ENCODE results near the gene CCSER1.
"Not testable (repeated sequence)": the region's sequence is repeated elsewhere in the genome, so short reads cannot be mapped to it uniquely, and the experiment has no call there.

CCSER1 gene

DNA sequence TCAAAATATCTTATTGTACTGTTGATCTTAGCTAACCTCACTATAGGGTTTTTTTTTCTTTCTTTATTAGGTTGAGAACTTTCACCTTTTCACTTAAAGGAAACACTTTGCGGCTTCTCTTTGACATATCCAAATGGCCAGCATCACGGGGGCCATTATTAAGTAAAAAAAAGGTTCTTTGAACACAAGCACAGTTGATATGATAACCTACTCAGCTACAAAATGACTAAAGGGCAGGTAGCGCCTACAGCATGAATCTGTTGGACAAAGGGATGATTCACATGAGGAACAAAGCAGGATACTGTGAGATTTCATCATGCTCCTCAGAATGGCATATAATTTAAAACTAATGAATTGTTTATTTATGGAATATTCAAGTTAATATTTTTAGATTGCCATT lies 119.6 kb downstream of the CCSER1 start:
- DNase-seq (ENCODE audit: low read depth, low spot score): no peak
- no peak overlapping the region for H3K4me3 ChIP-seq (ENCODE audit: low read length)

DNA sequence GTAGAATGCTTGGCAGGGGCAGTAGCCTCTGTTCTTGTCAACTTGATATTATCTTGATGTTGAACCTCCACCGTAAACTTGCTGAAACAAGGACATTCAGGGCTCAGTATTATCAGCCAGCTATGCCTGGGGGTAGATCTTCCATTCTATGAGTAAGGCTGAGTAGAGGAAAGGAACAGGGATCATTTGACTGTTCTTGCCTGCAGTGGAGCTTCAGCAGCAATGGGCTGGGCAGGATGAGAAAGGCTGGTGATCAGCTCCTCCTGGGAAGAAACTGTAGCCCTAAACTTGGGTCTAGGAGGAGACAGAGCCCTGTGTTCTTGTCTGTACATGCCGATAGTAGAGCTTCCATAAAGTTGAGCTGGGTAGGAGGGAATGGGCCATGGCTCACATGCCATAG lies 127.2 kb downstream of the CCSER1 start:
- DNase-seq (ENCODE audit: low read depth, low spot score): no peak
- no peak overlapping the region for H3K4me3 ChIP-seq (ENCODE audit: low read length)

DNA sequence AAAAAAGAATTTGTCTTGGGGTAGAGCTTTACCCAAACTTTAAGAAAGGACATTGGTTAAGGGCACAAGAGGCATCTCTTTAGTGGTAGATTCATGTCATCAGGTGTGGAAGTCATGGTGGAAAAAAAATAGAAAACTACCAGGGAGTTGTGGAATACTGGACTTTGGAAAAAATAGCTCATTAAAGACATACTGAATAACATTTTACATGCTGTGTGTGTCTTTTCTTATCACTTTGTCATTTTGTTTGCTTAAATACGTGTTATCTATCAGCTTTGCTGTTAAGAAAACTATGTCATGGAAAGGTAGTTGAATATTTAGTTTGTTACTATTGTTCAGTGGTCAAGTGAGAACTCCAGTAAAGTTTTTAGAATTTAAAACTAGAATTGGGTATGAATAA lies 147.0 kb downstream of the CCSER1 start:
- DNase-seq (ENCODE audit: low read depth, low spot score): no peak
- no peak overlapping the region for H3K4me3 ChIP-seq (ENCODE audit: low read length)

DNA sequence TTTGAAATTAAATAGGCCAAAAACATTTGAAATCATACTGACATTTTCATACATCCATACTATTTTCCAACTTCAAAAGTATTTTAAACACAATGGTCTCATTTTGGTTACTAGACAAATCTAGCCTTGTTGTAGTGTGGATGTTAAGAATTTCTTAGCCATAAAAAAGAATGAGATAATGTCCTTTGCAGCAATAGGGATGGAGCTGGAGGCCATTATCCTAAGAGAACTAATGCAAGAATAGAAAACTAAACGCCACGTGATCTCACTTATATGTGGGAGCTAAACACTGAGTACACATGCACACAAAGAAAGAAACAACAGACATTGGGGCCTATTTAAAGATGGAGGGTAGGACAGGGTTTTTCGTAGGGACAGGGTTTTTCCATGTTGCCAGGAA lies 153.8 kb downstream of the CCSER1 start:
- H3K4me3 ChIP-seq (ENCODE audit: low read length): no peak overlapping the region
- no peak for DNase-seq (ENCODE audit: low read depth, low spot score)

DNA sequence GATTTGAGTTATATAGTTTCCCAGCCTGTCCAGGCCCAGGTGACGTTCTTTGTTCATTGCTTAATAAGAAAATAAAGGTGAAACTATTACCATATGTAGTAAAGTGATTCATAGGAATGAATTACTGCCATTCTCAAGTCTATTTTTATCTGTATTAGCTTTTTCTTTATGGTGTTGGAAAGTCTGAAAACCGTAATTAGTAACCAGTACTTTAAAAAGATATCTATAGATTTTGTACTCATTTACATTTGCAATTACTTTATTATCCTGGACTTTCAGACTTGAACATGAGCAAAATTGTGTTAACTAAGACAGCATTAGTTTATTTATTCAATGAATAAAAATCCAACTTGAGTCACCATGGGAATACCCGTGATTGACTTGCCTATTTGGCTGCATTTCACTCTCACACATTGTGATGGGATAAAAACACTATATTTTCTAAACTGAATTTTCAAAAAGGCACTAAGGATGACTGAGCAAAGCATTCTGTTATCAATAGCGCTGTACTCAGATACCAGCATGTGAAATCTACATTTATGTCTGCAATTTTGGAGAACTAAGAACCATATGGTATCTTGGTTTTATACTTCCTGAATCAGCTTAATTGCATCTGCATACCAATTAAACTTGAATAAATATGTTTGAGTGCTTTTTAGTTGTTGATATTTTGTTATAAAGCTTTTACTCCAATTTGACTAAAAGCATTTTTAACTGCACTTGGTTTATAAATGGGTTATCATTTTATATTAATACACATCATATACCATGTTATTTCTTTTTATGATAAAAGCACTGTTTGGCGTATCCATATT lies 154.6 kb downstream of the CCSER1 start:
- DNase-seq (ENCODE audit: low read depth, low spot score): no peak
- no peak overlapping the region for H3K4me3 ChIP-seq (ENCODE audit: low read length)

DNA sequence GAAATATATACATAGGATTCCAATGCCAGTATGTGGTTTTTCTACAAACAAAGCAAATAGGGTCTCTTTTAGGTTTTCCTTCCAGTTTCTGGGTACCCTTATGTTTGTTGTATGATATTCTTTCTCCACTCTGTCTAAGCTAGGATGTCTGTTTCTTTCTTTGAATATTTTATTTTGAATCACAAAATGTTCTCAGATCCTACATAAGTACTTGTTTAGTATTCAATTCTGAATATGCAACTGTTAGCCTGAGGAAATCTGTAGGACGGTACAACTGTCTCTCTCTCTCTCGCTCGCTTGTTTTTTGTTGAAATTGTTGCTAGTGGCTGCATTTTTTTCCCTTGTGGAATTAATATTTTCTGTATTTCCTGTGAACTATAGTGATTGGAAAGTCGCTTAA lies 163.2 kb downstream of the CCSER1 start:
- no peak for DNase-seq (ENCODE audit: low read depth, low spot score)
- H3K4me3 ChIP-seq (ENCODE audit: low read length): no peak overlapping the region

DNA sequence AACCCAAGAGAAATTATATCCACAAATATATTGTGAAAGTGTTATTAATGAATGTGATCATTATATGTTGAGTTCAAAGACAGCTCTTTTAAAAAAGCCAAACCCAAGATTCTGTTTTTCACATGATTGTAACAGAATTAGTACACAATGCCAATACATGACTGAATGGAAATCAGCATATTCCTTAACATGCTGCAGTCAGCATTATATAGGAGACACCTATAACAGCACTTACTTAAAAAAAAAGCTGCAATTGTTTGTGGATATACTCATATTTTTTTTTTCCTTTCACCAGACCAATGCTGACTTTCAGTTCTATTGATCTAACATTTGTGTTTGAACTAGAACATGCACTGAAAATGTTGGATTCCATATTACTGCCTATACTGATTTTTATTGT lies 165.2 kb downstream of the CCSER1 start:
- H3K4me3 ChIP-seq (ENCODE audit: low read length): no peak overlapping the region
- DNase-seq (ENCODE audit: low read depth, low spot score): no peak

DNA sequence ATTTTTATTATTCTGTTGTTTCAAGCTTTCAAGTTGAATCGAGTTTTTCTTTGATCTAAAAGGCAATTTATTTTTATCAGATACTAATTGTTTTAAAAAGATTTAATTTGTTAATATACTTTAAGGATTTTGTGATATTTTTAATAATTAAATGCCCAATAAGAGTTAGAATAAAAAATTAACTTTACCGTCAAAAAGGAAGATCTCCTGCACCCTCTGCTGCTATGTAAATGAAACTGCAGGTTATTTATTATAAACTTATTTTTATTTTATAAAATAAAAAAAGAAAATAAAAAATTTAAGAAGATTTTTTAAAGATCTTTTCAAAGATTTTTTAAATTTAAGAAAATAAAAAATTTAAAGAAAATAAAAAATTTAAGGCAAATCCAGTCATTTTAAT lies 166.1 kb downstream of the CCSER1 start:
- no peak overlapping the region for H3K4me3 ChIP-seq (ENCODE audit: low read length)
- no peak for DNase-seq (ENCODE audit: low read depth, low spot score)

DNA sequence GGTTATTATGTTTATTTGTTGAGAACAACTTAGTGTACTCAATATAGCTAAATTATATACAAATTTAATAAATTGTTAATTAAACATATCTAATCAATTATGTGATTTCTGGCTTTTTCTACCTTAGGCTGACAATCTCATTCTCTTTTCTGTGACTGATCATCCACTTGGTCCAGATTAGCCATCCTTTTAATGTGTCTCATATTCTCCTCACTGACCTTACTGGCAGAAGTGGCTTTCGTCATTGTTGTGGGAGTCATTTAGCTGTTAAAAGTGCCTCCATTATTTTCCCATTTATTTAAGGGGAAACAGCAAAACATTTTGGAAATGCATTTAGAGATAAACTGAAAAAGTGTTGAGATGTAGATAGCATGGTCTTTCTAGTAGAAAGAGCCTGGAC lies 172.2 kb downstream of the CCSER1 start:
- no peak for DNase-seq (ENCODE audit: low read depth, low spot score)
- H3K4me3 ChIP-seq (ENCODE audit: low read length): no peak overlapping the region

DNA sequence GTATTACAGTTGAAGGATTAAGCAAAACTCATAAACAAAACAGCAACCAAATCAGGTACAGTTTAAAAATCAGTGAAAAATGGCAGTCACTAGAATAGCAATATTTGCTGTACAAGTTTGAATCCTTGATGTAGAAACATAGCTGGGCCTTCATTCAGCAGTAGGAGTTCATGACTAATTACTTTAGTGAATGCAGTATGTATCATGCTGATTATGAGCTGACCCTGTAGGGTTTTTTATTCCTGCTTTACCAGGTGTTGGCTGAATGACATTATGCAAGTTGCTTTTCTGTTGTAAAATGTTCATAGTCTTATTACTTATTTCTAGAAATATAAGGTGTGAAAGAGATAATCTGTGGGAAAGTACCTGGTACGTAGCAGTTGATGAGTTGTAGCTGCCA lies 179.6 kb downstream of the CCSER1 start:
- no peak for DNase-seq (ENCODE audit: low read depth, low spot score)
- no peak overlapping the region for H3K4me3 ChIP-seq (ENCODE audit: low read length)

DNA sequence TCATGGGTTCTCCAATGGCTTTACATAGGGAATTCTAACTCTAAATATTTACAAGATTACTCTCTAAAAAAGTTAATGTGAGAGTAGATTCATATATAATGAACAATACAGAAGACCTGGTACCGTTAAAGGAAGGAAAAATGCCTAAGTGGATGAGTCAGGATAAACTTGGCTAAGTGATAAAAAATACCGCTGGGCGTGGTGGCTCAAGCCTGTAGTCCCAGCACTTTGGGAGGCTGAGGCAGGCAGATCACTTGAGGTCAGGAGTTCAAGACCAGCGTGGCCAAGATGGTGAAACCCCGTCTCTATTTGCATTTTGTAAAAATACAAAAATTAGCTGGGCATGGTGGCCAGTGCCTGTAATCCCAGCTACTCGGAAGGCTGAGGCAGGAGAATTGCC lies 189.9 kb downstream of the CCSER1 start:
- H3K4me3 ChIP-seq (ENCODE audit: low read length); DNase-seq (ENCODE audit: low read depth, low spot score): not testable (repeated sequence)

DNA sequence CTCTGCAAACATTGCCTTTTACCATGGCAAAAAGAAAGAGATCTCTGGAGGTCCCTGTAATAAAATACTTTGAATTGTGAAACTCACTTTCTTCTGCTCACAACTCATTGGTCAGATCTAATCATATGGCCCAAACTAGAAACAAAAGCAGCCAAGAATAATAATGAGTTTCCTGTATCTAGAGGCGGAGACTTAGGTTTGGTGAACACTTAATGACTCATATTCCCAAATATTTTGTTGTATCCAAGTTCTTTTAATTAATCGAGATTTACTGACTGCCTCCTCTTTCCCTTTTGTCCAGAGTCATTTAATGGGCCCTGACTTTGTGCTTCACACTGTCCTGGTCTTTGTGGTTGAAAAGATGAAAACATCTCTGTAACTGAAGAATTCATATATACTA lies 190.6 kb downstream of the CCSER1 start:
- DNase-seq (ENCODE audit: low read depth, low spot score): no peak
- H3K4me3 ChIP-seq (ENCODE audit: low read length): no peak overlapping the region

DNA sequence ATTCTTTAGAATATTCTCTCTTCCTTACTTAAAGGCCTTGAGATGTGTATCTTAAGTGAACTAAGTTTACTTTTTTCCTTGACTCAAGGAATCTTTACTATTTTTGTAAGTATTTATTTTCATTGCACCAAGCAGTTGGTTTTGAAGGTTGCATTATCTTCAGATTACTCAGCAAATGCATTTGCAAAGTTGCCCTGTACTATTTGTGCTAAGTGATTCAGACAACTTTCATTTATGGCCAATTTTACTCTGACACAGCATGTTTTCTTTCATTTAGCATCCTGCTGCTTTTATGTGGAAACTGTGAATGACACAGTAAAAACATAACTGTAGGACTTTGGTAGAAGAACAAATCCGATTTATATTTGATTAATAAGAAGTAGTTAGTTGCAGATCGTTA lies 191.0 kb downstream of the CCSER1 start:
- H3K4me3 ChIP-seq (ENCODE audit: low read length): no peak overlapping the region
- DNase-seq (ENCODE audit: low read depth, low spot score): no peak

DNA sequence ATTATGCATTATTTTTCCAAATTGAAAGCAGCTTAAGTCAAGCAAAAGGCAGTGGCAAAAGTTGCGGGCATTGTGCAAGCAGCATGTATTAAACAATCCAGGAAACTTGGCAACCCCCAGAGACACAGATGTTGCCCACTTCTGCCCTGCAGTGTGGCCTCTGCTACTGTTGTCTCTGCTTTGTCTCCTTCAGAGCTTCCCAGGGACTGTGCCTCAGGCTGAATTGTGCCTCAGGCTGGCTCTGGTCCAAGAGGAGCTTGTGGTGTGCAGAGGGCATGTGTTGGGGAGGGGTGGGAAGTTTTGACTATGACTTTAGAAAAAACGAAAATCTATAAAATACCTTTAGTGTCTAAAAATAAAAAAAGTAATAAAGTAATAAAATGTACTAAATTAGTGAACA lies 201.4 kb downstream of the CCSER1 start:
- DNase-seq (ENCODE audit: low read depth, low spot score): no peak
- H3K4me3 ChIP-seq (ENCODE audit: low read length): no peak overlapping the region

DNA sequence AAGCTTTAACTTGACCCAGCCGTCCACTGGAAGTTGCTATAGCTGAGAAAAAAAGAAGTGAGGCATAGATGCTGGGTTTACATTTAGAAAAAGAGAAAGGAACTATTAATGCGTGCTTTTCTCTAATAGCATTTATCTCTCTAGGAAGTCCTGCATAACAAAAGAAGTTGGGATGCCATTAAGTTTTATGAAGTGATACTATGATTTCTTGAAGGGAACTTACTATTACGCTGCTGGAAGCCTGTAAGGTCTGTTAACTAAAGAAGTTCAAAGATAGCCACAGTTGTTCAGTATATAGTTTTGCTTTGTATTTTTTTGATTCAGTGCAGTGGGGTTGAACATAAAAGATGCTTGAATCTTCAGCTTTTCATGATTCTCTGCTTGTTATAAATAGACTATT lies 203.4 kb downstream of the CCSER1 start:
- no peak overlapping the region for H3K4me3 ChIP-seq (ENCODE audit: low read length)
- no peak for DNase-seq (ENCODE audit: low read depth, low spot score)

DNA sequence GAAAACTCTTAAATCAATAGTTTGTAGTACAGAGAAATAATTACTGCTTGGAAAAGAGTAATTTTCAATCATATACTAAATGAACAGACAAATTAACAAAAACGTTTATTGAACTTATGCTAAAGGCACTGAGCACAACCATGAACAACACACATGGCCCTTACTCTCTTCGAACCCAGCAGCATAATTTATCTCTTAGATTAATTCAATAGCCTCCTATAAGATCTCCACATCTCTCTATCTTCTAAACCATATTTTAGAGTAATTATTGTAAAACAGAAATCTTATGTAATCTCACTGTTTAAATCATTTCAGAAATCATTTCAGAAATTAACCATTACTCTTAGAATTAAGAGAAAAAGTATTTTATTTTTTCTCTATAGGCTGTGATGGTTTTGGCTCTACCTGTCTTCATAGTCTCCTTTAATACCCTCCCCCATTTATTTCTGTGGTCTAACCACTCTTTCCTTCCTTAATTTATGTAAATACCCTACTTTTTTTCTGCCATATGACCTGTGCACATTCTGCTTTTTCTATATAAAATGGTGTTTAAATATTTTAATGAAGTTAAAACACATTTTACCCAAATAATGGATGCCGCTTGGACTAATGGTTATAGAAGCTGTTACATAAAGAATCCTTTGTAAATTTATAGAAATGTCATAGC lies 218.5 kb downstream of the CCSER1 start:
- no peak for DNase-seq (ENCODE audit: low read depth, low spot score)
- no peak overlapping the region for H3K4me3 ChIP-seq (ENCODE audit: low read length)

DNA sequence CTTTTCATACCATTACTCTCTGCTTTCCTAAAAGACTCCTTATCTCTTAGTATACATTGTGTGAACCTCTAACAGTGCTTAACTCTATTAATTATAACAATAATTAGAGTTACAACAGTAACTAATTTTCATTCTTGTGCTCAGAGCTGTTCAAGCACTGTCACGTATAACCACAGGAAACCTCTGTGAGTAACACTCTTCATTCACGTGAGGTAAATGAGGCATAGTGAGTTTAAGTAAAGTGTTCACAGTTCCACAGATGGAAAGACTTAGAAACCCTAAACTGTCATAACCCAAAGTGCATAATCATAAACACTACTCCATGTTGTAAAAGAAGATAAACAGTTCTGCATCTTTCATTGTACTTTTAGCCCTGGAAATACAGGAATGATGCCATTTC lies 222.4 kb downstream of the CCSER1 start:
- H3K4me3 ChIP-seq (ENCODE audit: low read length): no peak overlapping the region
- DNase-seq (ENCODE audit: low read depth, low spot score): no peak

DNA sequence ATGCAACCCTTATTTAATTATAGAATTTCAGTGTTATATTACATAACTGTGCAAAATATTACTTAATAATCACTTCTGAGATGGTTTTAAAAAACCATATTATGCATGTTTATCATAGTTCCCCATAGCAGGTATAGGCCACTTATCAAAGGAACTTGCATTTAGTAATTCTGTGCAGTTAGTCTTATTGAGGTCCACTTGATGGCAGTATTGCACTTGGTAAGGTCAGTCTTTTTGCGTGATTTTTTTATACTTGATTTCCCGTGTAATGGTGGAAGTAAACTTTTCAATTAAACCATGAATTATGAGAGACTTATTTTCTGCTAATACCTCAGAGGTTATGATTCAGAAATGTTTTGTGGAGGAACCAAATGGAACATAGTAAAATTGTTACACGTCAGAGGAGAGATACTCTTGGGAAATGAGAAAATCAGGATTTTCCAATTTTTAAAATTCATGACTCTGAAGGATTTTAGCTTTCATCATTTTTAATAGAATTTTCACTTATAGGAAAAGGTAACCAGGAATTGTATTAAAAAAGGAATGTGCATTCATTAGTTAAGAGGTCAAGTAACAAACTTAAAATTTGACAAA lies 230.0 kb downstream of the CCSER1 start:
- H3K4me3 ChIP-seq (ENCODE audit: low read length): no peak overlapping the region
- peak; percentile 6 for DNase-seq (ENCODE audit: low read depth, low spot score)

DNA sequence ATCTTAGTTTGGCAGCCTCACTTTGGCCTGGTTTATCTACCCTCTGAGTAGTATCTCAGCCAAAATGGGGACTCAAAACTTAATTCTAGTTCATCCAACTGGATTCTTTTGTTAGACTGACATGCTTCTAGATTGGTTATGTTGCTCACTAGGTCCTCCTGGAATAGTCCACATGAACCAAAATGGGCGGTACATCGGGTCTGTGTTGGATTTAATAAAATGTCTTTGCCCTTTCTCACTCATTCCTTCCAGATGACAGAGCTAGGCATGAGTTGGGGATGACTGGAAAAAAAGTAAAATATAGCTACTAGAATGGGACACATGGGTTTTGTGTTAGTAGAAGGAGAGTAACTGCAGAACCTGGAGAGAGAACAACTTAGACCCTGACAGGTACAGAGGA lies 247.9 kb downstream of the CCSER1 start:
- no peak overlapping the region for H3K4me3 ChIP-seq (ENCODE audit: low read length)
- DNase-seq (ENCODE audit: low read depth, low spot score): no peak

DNA sequence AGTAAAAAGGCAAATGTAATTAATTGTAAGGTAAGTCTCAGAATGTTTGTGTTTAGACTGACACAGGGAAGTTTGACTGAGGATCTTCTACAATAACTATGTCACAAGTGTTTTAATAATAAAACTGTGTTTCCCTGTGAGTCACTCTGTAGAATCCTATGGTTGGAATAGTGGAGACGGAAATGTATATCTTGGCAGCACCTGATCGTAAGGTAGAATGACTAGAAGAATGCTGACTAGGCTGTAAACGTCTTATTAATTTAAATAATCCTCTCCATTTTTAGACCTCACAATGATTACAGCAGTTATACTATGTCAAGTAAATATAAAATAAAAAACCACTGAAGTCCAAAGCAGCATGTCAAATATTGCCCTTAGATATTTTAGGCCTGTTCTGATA lies 266.0 kb downstream of the CCSER1 start:
- DNase-seq (ENCODE audit: low read depth, low spot score): no peak

DNA sequence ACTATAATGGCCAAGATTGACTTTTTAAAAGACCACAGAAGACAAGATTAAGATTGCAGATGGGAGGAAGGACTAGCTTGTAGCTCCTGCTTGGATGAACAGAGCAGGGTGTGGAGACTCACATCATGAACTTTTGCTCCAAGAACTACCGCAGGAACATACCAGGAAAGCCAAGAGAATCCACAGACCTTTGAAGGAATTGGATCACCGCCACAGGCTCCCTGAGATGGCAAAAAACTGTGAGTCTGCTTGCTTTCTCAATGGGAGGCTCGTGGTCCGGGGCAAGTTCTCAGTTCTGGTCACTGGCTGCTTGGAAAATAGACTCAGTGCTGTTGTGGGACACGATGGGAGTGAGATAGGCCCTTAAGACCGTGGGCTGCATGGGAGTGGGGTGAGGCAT lies 276.6 kb downstream of the CCSER1 start:
- no peak overlapping the region for H3K4me3 ChIP-seq (ENCODE audit: low read length)
- no peak for DNase-seq (ENCODE audit: low read depth, low spot score)

More for the DNA sequence above, 266.0 kb downstream of the CCSER1 start:
- no peak overlapping the region for H3K4me3 ChIP-seq (ENCODE audit: low read length)
